HK-2 (cell line): ENCODE results near the gene STX8.

ENCODE experiments used
- DNase-seq: peaks from one replicate; pipeline ENCODE4 v3.0.0-alpha.2; 2018; ENCODE audit not compliant: unreplicated experiment

The STX8 gene

GRCh38 chr17:9439851-9440250 is 135.8 kb downstream of the STX8 start:
- no peak for DNase-seq

DNA sequence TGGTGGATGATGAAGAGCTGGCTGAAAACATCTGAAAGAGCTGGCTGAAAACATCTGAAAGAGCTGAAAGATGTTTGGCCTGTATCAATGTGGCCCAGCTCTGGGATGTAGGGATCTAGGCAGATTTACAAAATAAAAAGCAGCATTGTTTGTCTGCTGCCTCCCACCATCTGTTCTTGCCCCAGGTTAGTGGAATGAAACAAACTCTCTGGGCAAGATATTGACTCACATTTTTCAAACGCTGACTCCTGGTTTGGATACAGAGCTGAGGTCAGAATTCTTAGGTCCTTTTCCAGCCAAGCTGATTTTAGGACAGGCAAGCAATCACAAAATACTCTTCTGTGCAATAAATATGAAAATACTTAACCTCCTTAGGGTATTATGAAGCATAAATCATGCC is 139.0 kb downstream of the STX8 start:
- DNase-seq: no peak

- no peak for DNase-seq
Measured at GRCh38 chr17:9435165-9435564, 140.5 kb downstream of the STX8 start.

GRCh38 chr17:9434642-9435057 is 141.0 kb downstream of the STX8 start:
- no peak for DNase-seq

GRCh38 chr17:9432934-9433421 is 142.6 kb downstream of the STX8 start:
- DNase-seq: no peak

GRCh38 chr17:9432134-9432885 is 143.3 kb downstream of the STX8 start:
- DNase-seq: no peak

DNA sequence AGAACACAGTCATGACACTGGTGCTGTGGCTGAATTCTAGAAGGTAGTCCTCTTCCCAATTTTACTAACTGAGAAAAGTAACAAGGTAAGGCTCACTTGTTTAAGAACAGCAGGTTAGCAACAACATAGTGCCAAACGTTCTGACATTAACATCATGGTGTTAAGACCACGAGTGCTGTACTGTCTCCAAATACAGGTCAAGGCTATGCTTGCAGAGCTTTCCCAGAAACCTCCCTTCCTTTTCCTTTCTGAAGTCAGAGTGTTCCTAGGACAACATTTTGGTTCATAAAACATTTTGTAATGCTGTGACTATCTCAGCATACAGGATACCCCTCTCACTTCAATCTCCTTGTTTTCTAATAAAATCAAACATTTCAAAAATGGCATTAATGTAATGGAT is 144.0 kb downstream of the STX8 start:
- DNase-seq: no peak

DNA sequence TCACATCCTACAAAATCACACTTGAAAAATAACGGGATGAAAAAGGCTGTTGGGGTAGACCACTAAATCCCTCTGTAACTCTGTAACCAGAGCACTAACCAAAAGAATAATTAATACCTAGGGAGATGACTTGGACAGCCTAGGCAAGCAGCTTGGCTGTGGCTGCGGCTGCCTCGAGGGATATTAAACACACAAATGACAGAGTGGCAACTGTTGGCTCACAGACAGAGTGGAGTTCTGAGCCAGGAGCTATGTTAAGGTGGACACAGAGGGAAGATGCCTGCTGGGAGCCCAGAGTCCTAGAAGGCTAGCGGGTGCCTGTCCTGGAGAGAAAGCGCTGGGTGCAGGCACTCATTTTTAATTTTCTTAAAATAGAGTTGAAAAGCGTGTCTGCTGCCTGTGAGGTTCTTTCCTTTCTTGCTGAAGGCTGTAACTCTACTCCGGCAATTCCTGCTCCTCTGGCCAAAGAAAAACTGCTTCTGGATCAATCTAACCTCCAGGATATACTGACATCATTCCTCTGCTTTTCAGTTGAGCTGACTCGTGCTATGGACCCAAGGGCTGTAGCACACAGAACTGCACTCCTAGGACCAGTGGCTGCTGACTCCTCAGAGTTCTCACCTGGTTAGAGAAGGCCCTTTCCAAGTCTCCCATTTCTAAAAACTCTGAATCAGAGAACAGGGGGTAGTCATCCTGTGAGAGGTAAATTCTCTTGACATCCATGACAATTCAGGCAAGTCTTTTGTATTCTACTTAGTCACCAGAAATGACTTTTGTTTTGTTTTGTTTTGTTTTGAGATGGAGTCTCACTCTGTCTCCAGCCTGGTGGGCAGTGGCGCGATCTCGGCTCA is 147.9 kb downstream of the STX8 start:
- DNase-seq: no peak

GRCh38 chr17:9424071-9424640 is 151.5 kb downstream of the STX8 start:
- no peak for DNase-seq

DNA sequence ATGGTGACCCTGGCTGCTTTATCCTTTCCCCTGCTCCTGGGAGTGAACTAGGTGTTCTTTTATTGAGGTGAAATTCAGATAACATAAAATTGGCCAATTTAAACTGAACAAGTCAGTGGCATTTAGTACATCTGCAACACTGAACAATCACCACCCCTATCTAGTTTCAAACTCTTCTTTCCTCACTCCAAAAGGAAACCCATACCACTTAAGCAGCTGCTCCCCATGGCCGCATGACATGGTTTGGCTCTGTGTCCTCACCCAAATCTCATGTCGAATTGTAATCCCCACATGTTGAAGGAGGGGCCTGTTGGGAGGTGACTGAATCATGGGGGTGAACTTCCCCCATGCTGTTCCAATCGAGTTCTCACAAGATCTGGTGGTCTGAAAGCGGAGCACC is 154.1 kb downstream of the STX8 start:
- no peak for DNase-seq

DNA sequence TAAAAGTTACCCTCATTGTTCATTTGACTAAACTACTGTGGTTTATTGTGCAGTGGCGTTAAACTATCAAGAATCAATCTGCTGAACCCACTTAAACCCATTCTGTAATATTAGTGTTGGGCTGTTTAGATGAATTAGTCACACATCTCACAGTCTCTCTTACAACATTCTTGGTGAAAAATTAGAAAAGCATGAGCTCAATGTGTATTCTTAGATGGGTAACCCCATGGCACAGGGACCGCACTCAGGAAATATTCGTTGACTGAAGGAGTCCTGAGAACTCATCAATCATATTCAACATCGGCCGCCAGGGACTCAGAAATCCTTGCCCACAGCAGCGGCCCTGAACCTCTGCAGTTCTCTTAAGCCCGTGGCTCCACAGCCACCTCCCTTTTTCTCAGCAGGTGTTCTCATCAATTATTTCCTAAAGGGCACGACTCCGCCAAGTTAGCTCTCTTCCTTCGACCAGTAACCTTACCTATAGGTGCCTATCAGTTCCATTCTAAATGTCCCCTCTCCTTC is 155.6 kb downstream of the STX8 start:
- DNase-seq: no peak

- no peak for DNase-seq
Measured at GRCh38 chr17:9414471-9414870, 161.1 kb downstream of the STX8 start.

DNA sequence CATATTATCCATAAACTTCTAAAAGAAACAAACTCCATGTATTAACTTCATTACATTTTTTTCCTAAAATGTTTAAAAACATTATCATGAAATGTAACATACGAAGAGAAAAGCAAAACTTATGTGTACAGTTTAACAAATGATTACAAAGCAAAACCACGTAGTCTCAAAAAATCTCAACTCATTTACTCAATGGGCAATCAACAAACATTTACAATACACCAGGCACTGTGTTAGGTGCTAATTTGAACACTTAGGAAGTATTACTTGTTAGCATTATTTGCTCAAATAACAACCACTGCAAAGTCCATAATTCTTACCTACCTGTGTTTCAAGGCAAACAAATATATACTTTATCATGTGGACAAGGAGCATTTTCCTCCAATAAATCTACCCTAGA is 164.9 kb downstream of the STX8 start:
- DNase-seq: no peak

GRCh38 chr17:9410301-9410700 is 165.3 kb downstream of the STX8 start:
- no peak for DNase-seq

GRCh38 chr17:9409878-9410277 is 165.7 kb downstream of the STX8 start:
- DNase-seq: no peak

DNA sequence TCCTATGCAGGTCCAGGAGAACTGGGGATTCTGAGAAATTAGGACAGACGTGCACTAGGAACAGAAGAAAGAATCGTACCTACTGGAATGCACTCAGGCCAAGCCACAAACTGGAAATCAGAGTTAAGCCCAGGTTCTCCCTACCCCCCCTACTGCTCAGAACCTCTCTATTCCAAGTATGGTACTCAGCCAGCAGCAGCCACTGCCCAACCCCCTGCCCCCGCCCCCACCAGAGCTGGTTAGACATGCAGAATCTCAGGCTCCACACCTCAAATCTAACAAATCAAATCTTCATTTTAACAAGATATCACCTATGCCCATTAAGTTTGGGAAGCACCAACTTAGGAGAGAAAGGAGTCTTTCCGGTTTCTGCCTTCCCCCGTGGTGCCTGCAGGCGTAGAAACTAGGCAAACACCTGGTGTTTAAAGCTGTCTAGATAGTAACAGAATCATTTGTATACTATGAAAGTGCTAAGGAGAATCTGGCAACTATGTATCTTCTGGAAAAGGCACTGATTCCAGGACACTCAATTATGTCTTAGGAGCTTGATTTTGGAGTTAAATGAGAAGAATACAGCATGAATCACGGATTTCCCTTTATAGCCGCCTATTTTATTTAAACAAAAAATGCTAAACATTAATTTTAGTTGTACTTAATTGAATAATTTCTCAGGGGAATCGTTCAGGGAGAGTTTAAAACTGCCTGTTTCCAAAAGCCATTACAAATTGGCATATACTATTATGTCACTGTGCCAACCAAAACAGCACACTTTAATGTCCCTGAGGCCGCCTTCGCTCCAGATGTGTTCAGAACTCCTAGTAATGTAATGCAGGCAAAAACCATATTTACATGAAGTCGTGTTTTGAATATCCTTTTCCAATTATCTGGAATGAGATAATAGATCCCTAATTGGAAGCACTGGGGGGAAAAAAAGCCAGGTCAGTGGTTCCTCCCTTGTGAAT is 166.5 kb downstream of the STX8 start:
- peak; percentile 17 for DNase-seq

DNA sequence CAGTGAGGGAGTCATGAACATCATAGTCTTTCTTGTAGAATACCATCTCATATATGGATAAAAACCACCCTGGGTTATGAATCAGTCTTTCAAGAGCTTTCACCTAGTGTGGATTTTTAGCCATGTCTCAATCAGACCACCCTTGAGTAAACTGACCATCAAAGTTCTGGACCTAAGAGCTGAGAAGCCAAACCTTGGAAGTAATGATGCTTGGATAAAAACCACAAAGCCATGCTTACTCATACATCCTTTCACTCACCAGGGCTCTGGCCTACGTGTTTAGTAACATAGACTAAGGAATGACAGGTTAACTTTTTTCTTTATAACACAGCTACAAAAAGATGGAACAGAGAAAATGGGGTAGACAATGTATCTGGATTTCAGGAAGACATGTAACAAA is 167.2 kb downstream of the STX8 start:
- DNase-seq: peak; percentile 31

- DNase-seq: no peak
Measured at GRCh38 chr17:9406046-9406606, 169.5 kb downstream of the STX8 start.

- no peak for DNase-seq
Measured at GRCh38 chr17:9403257-9403656, 172.4 kb downstream of the STX8 start.

DNA sequence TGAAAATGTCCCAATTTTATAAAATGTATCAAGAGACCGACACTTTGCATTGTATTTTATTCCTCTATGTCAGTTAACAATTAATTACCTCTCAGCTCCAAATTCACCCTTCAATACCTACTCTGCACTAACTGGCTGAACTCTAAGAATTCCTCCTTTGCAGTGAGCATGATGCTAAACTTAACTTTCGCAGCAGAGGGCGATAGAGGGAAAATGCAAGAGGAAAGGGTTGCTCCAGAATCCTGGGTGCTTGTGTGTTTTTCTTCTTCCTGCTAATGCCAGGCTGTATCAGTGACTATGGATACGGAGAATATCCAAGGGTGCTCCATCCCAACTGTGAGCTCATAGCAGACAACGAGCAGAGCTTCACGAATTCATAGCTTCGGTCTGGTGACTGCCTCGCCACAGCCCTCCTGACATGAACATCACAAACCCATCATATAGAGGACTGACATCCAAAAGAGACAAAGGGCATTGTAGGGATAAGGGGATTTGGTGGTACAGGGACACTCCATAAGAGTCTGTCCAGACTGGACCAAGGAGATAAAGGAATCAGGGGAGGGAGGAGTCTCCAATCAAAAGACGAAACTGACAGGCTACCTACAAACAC is 172.9 kb downstream of the STX8 start:
- DNase-seq: no peak
